HEK293 (cell line): ENCODE results near the gene NEO1.

Experiments
- CTCF ChIA-PET: fragments of 350-600 bp; formaldehyde crosslinking; extraction: SDS; loops from one replicate; lab custom pipeline; 2021; ENCODE audit warnings: antibody characterized with exemption; lab: Yijun Ruan, JAX
- POLR2A ChIA-PET: fragments of 300-600 bp; formaldehyde crosslinking; extraction: SDS; loops from one replicate; lab custom pipeline; 2020; ENCODE audit warnings: antibody characterized with exemption, inconsistent platforms; lab: Yijun Ruan, JAX
- H3K27ac ChIP-seq: fragments of 200-500 bp; sonication (Bioruptor generic); 2 replicates; pipeline ENCODE4 v1.5.1; 2014; ENCODE audit warnings: low read depth, low read length, control low read depth, inconsistent platforms; ENCODE audit errors: extremely low read depth
- H3K36me3 ChIP-seq, 2 experiments: fragments of 200-500 bp in 1 of 2; sonication (Bioruptor generic) in 1 of 2; 1 replicate in 1 of 2; 2 replicates in 1 of 2; pipeline ENCODE4 v1.5.1; 2014 to 2017; ENCODE audit warnings: inconsistent platforms in 2 of 2, low read length in 2 of 2; ENCODE audit not compliant: control insufficient read depth in 2 of 2, insufficient read depth in 1 of 2
- H3K4me1 ChIP-seq: fragments of 200-500 bp; sonication (Bioruptor generic); 2 replicates; pipeline ENCODE4 v1.5.1; 2014; ENCODE audit warnings: mild to moderate bottlenecking, low read length, inconsistent platforms; ENCODE audit not compliant: control insufficient read depth, insufficient read depth
- H3K4me3 ChIP-seq: 2 replicates; pipeline ENCODE4 v1.5.1; 2011; ENCODE audit warnings: low read depth, mild to moderate bottlenecking, control low read depth, low read length, moderate library complexity
- H3K9me3 ChIP-seq: fragments of 200-500 bp; sonication (Bioruptor generic); 2 replicates; pipeline ENCODE4 v1.5.1; 2014; ENCODE audit warnings: low read depth, low read length, inconsistent platforms; ENCODE audit not compliant: control insufficient read depth, insufficient read depth
- BCL11B ChIP-seq: fragments of 450-650 bp; formaldehyde crosslinking; IDR thresholded peaks from 2 replicates; pipeline ENCODE4 v1.5.1; 2016; ENCODE audit warnings: low read depth, missing biosample characterization, missing genetic modification characterization
- CTCF ChIP-seq: fragments of 450-650 bp; formaldehyde crosslinking; IDR thresholded peaks from 2 replicates; pipeline ENCODE4 v1.5.1; 2016; ENCODE audit warnings: missing biosample characterization, missing genetic modification characterization
- HOXC10 ChIP-seq: sonication (generic); formaldehyde crosslinking; IDR thresholded peaks from 2 replicates; pipeline ENCODE4 v1.8.1; 2023; ENCODE audit warnings: mild to moderate bottlenecking, missing genetic modification reagents
- PATZ1 ChIP-seq: fragments of 450-650 bp; formaldehyde crosslinking; IDR thresholded peaks from 2 replicates; pipeline ENCODE4 v1.5.1; 2016; ENCODE audit warnings: missing biosample characterization, missing genetic modification characterization
- PRDM2 ChIP-seq: fragments of 450-650 bp; formaldehyde crosslinking; IDR thresholded peaks from 2 replicates; pipeline ENCODE4 v1.5.1; 2016; ENCODE audit warnings: missing biosample characterization, missing genetic modification characterization, borderline replicate concordance
- REST ChIP-seq: fragments of 450-650 bp; formaldehyde crosslinking; IDR thresholded peaks from 2 replicates; pipeline ENCODE4 v1.5.1; 2016; ENCODE audit warnings: missing biosample characterization, missing genetic modification characterization
- YY2 ChIP-seq: fragments of 450-650 bp; formaldehyde crosslinking; IDR thresholded peaks from 2 replicates; pipeline ENCODE4 v1.5.1; 2016; ENCODE audit warnings: missing biosample characterization, missing genetic modification characterization
- ZBTB48 ChIP-seq: fragments of 450-650 bp; formaldehyde crosslinking; IDR thresholded peaks from 2 replicates; pipeline ENCODE4 v1.5.1; 2016; ENCODE audit warnings: missing biosample characterization, missing genetic modification characterization
- ZBTB7A ChIP-seq: fragments of 450-650 bp; formaldehyde crosslinking; IDR thresholded peaks from 2 replicates; pipeline ENCODE4 v1.5.1; 2016; ENCODE audit warnings: low read depth, missing biosample characterization, missing genetic modification characterization
- ZNF10 ChIP-seq: fragments of 450-650 bp; formaldehyde crosslinking; IDR thresholded peaks from 2 replicates; pipeline ENCODE4 v1.5.1; 2017; ENCODE audit warnings: missing biosample characterization, missing genetic modification characterization
- ZNF138 ChIP-seq: fragments of 450-650 bp; formaldehyde crosslinking; IDR thresholded peaks from 2 replicates; pipeline ENCODE4 v1.5.1; 2016; ENCODE audit warnings: missing biosample characterization, missing genetic modification characterization, borderline replicate concordance
- ZNF175 ChIP-seq: fragments of 450-650 bp; formaldehyde crosslinking; IDR thresholded peaks from 2 replicates; pipeline ENCODE4 v1.5.1; 2016; ENCODE audit warnings: missing biosample characterization, missing genetic modification characterization
- ZNF2 ChIP-seq: fragments of 450-650 bp; formaldehyde crosslinking; IDR thresholded peaks from 2 replicates; pipeline ENCODE4 v1.5.1; 2016; ENCODE audit warnings: missing biosample characterization, missing genetic modification characterization
- ZNF266 ChIP-seq: fragments of 450-650 bp; formaldehyde crosslinking; IDR thresholded peaks from 2 replicates; pipeline ENCODE4 v1.5.1; 2016; ENCODE audit warnings: missing biosample characterization, missing genetic modification characterization, low read depth
- ZNF341 ChIP-seq: fragments of 450-650 bp; formaldehyde crosslinking; IDR thresholded peaks from 2 replicates; pipeline ENCODE4; 2016; ENCODE audit warnings: low read depth, missing biosample characterization, missing genetic modification characterization
- ZNF354C ChIP-seq: fragments of 450-650 bp; formaldehyde crosslinking; IDR thresholded peaks from 2 replicates; pipeline ENCODE4 v1.5.1; 2016; ENCODE audit warnings: missing biosample characterization, missing genetic modification characterization, low read depth, borderline replicate concordance
- ZNF398 ChIP-seq: fragments of 450-650 bp; formaldehyde crosslinking; IDR thresholded peaks from 2 replicates; pipeline ENCODE4 v1.5.1; 2017; ENCODE audit warnings: missing biosample characterization, missing genetic modification characterization
- ZNF433 ChIP-seq: fragments of 450-650 bp; formaldehyde crosslinking; IDR thresholded peaks from 2 replicates; pipeline ENCODE4 v1.5.1; 2016; ENCODE audit warnings: missing biosample characterization, missing genetic modification characterization, low read depth
- ZNF48 ChIP-seq: fragments of 450-650 bp; formaldehyde crosslinking; IDR thresholded peaks from 2 replicates; pipeline ENCODE4 v1.5.1; 2016; ENCODE audit warnings: missing biosample characterization, missing genetic modification characterization
- ZNF549 ChIP-seq: fragments of 450-650 bp; IDR thresholded peaks from 2 replicates; pipeline ENCODE4 v1.5.1; 2018; ENCODE audit warnings: missing biosample characterization, missing genetic modification characterization, mild to moderate bottlenecking, inconsistent platforms, moderate library complexity
- ZSCAN18 ChIP-seq: fragments of 450-650 bp; formaldehyde crosslinking; IDR thresholded peaks from 2 replicates; pipeline ENCODE4 v1.5.1; 2016; ENCODE audit warnings: missing biosample characterization, missing genetic modification characterization

Gene NEO1

GRCh38 chr15:73176598-73176997 is 124.3 kb downstream of the NEO1 start (continued):
- TF ChIP-seq ZSCAN18 (no peak), ZNF341 (tag by site-specific recombination) (no peak), ZNF549 (tag by site-specific recombination) (no peak), ZNF266 (tag by site-specific recombination) (no peak)

GRCh38 chr15:73183071-73183470 is 130.8 kb downstream of the NEO1 start:
- ChIA-PET POLR2A (no interaction called here), CTCF (no interaction called here)
- Histone ChIP-seq H3K4me1 (no peaks in the 10 kb centered on the region), H3K4me3 (no peak overlapping the region), H3K9me3 (no peaks in the 10 kb centered on the region), H3K36me3 (peaks cover 16 to 23% of the 10 kb centered on the region in 2 experiments), H3K27ac (no peak overlapping the region)
- no peak for TF ChIP-seq ZBTB7A (tag by site-specific recombination)
- TF ChIP-seq ZNF175 (tag by site-specific recombination), result no peak
- no peak for TF ChIP-seq ZNF2 (tag by site-specific recombination)
- TF ChIP-seq ZNF354C (tag by site-specific recombination), result no peak
- no peak for TF ChIP-seq REST (tag by site-specific recombination)
- no peak for TF ChIP-seq BCL11B (tag by site-specific recombination)
- no peak for TF ChIP-seq HOXC10
- TF ChIP-seq PRDM2 (tag by site-specific recombination), result no peak
- TF ChIP-seq ZNF433 (tag by site-specific recombination), result no peak
- TF ChIP-seq YY2 (tag by site-specific recombination), result no peak
- TF ChIP-seq ZNF138 (tag by site-specific recombination), result no peak
- TF ChIP-seq CTCF (tag by site-specific recombination), result no peak
- no peak for TF ChIP-seq ZNF48
- no peak for TF ChIP-seq ZNF398 (tag by site-specific recombination)
- no peak for TF ChIP-seq ZNF10
- TF ChIP-seq PATZ1 (tag by site-specific recombination), result no peak
- TF ChIP-seq ZBTB48 (tag by site-specific recombination), result no peak
